Neural cell (in vitro differentiated cells): ENCODE data around the gene LMOD3.

Source experiments
- EP300 ChIP-seq: fragments of 450-650 bp; conservative IDR thresholded peaks from 2 replicates; pipeline ENCODE4 v1.6.1; 2014; ENCODE audit warnings: antibody characterized with exemption, mild to moderate bottlenecking, moderate library complexity; ENCODE audit not compliant: poor library complexity, severe bottlenecking
- EZH2 ChIP-seq: fragments of 200-600, 300-800 bp; shearing (Covaris generic), sonication (generic); IDR thresholded peaks from 2 replicates; pipeline ENCODE4 v1.6.1; 2014; ENCODE audit warnings: antibody characterized with exemption, low read length, borderline replicate concordance, mild to moderate bottlenecking; ENCODE audit not compliant: insufficient read depth, poor library complexity, severe bottlenecking
- MXI1 ChIP-seq: fragments of 450-650 bp; conservative IDR thresholded peaks from 2 replicates; pipeline ENCODE4 v1.6.1; 2014; ENCODE audit warnings: antibody characterized with exemption, mild to moderate bottlenecking; ENCODE audit not compliant: poor library complexity, severe bottlenecking
- SMC3 ChIP-seq: fragments of 450-650 bp; conservative IDR thresholded peaks from 2 replicates; pipeline ENCODE4 v1.6.1; 2014; ENCODE audit warnings: antibody characterized with exemption, mild to moderate bottlenecking, moderate library complexity; ENCODE audit not compliant: poor library complexity
- TF ChIP-seq, protein P1 (sequence below): fragments of 450-650 bp; IDR thresholded peaks from 2 replicates; pipeline ENCODE4 v1.5.1; 2014; ENCODE audit warnings: antibody characterized with exemption, mild to moderate bottlenecking, moderate library complexity; ENCODE audit not compliant: poor library complexity, severe bottlenecking

DNA sequence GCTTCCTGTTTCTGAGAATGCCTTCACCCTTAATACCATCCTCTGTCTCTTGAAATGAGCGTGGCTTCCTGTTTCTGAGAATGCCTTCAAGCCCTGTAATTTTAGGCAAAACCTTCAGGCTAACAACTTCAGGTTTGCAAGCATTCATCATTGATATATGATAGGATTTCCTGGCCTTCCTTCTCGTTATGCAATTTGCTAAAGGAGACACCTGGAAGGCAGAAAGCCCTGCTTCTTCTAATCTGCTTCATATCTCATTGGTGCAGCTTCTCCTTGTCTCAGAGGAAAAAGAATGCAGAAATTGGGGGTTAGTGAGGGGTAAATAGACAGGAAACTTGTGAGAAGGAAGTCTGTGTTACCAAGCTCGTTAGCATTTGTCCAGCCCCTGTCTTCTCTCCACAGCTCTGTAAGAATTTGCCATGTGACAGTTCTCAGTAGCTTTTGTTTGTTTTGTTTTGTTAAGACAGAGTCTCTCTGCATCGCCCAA lies 30.3 kb downstream of the LMOD3 start:
- TF ChIP-seq, protein P1, sequence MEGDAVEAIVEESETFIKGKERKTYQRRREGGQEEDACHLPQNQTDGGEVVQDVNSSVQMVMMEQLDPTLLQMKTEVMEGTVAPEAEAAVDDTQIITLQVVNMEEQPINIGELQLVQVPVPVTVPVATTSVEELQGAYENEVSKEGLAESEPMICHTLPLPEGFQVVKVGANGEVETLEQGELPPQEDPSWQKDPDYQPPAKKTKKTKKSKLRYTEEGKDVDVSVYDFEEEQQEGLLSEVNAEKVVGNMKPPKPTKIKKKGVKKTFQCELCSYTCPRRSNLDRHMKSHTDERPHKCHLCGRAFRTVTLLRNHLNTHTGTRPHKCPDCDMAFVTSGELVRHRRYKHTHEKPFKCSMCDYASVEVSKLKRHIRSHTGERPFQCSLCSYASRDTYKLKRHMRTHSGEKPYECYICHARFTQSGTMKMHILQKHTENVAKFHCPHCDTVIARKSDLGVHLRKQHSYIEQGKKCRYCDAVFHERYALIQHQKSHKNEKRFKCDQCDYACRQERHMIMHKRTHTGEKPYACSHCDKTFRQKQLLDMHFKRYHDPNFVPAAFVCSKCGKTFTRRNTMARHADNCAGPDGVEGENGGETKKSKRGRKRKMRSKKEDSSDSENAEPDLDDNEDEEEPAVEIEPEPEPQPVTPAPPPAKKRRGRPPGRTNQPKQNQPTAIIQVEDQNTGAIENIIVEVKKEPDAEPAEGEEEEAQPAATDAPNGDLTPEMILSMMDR, result no peak
- TF ChIP-seq MXI1, result no peak
- no peak for TF ChIP-seq EZH2
- TF ChIP-seq EP300, result no peak
- TF ChIP-seq SMC3, result no peak
